Medulla oblongata (tissue), 1 donor: ENCODE results near the gene SCARB1.

Experiments
- DNase-seq: peaks from one replicate; pipeline ENCODE4 v3.0.0-alpha.2; 2015; ENCODE audit errors: extremely low spot score

The SCARB1 gene

GRCh38 chr12:124745891-124746570 is 117.6 kb downstream of the SCARB1 start:
- DNase-seq = peak; percentile 97

GRCh38 chr12:124745465-124745890 is 118.2 kb downstream of the SCARB1 start:
- no peak for DNase-seq

GRCh38 chr12:124744659-124745464 is 118.8 kb downstream of the SCARB1 start:
- DNase-seq = no peak

GRCh38 chr12:124744273-124744640 is 119.4 kb downstream of the SCARB1 start:
- DNase-seq = no peak

- no peak for DNase-seq
Observed at GRCh38 chr12:124743479-124744272, 120.0 kb downstream of the SCARB1 start.

GRCh38 chr12:124742678-124743077 is 121.0 kb downstream of the SCARB1 start:
- DNase-seq = no peak

GRCh38 chr12:124742111-124742510 is 121.6 kb downstream of the SCARB1 start:
- no peak for DNase-seq

GRCh38 chr12:124741211-124741610 is 122.5 kb downstream of the SCARB1 start:
- DNase-seq = no peak

GRCh38 chr12:124740691-124741137 is 123.0 kb downstream of the SCARB1 start:
- peak; percentile 91 for DNase-seq

- no peak for DNase-seq
Observed at GRCh38 chr12:124739953-124740561, 123.6 kb downstream of the SCARB1 start.

GRCh38 chr12:124738636-124739467 is 124.8 kb downstream of the SCARB1 start:
- DNase-seq = no peak

- no peak for DNase-seq
Observed at GRCh38 chr12:124737772-124738635, 125.7 kb downstream of the SCARB1 start.

GRCh38 chr12:124737040-124737419 is 126.6 kb downstream of the SCARB1 start:
- no peak for DNase-seq

- no peak for DNase-seq
Observed at GRCh38 chr12:124736115-124737039, 127.3 kb downstream of the SCARB1 start.

- DNase-seq = peak; percentile 82
Observed at GRCh38 chr12:124734224-124734788, 129.4 kb downstream of the SCARB1 start.

GRCh38 chr12:124733086-124733485 is 130.6 kb downstream of the SCARB1 start:
- DNase-seq = no peak

- DNase-seq = no peak
Observed at GRCh38 chr12:124732275-124733075, 131.2 kb downstream of the SCARB1 start.

- DNase-seq = no peak
Observed at GRCh38 chr12:124731869-124732268, 131.8 kb downstream of the SCARB1 start.
